HL-60 (cell line): Measurements from ENCODE around the gene TSHZ2.

ENCODE experiments used
- DNase-seq, 2 experiments: peaks; one replicate each; pipeline ENCODE4 v3.0.0-alpha.2; 2010 to 2020; ENCODE audit warnings: low read depth in 1 of 2, low spot score in 1 of 2
- H3K27ac ChIP-seq: fragments of 250-450 bp; sonication (Bioruptor Pico); replicated peaks from 2 replicates; pipeline ENCODE4 v1.5.1; 2020; ENCODE audit warnings: mild to moderate bottlenecking, moderate library complexity
- H3K27me3 ChIP-seq: fragments of 250-450 bp; sonication (Bioruptor Pico); 2 replicates; pipeline ENCODE4 v1.5.1; 2021; ENCODE audit warnings: mild to moderate bottlenecking, moderate library complexity; ENCODE audit not compliant: insufficient read depth, poor library complexity, severe bottlenecking
- H3K4me3 ChIP-seq: replicated peaks from 2 replicates; pipeline ENCODE4 v1.5.1; 2011; ENCODE audit warnings: mild to moderate bottlenecking, control low read depth, low read length; ENCODE audit not compliant: insufficient read depth
- CTCF ChIP-seq: IDR thresholded peaks from one replicate; pipeline ENCODE4 v1.5.1; 2011; ENCODE audit warnings: low read length, control low read depth, inconsistent platforms; ENCODE audit not compliant: insufficient read depth
- GABPA ChIP-seq: IDR thresholded peaks from 2 replicates; pipeline ENCODE4 v1.6.1; 2012; ENCODE audit warnings: low read depth
- POLR2AphosphoS5 ChIP-seq: IDR thresholded peaks from 2 replicates; pipeline ENCODE4 v1.6.1; 2012; ENCODE audit warnings: low read depth
- REST ChIP-seq: IDR thresholded peaks from 2 replicates; pipeline ENCODE4 v1.6.1; 2012; ENCODE audit warnings: low read depth; ENCODE audit not compliant: insufficient replicate concordance
- SPI1 ChIP-seq: IDR thresholded peaks from 2 replicates; pipeline ENCODE4 v1.6.1; 2012; ENCODE audit warnings: low read depth, mild to moderate bottlenecking, borderline replicate concordance

TSHZ2 gene

GRCh38 chr20:53210041-53210440, 237.9 kb downstream of the TSHZ2 start:
- Histone ChIP-seq H3K4me3 (no peak overlapping the region), H3K27me3 (peaks cover 3% of the 10 kb centered on the region), H3K27ac (no peak overlapping the region)
- no peak for DNase-seq
- no peak for TF ChIP-seq SPI1
- no peak for TF ChIP-seq POLR2AphosphoS5
- TF ChIP-seq REST: no peak
- no peak for TF ChIP-seq CTCF
- no peak for TF ChIP-seq GABPA

GRCh38 chr20:53210931-53211330, 238.8 kb downstream of the TSHZ2 start:
- peaks cover 4% of the 10 kb centered on the region for H3K27me3 ChIP-seq
- H3K27ac ChIP-seq: no peak overlapping the region
- H3K4me3 ChIP-seq: no peak overlapping the region
- no peak for DNase-seq
- TF ChIP-seq REST (no peak), POLR2AphosphoS5 (no peak), SPI1 (no peak), GABPA (no peak), CTCF (no peak)

GRCh38 chr20:53212018-53212417, 239.9 kb downstream of the TSHZ2 start:
- no peak overlapping the region for H3K27ac ChIP-seq
- peaks cover 12% of the 10 kb centered on the region for H3K27me3 ChIP-seq
- no peak for TF ChIP-seq GABPA
- no peak for TF ChIP-seq REST
- no peak for TF ChIP-seq SPI1
- TF ChIP-seq POLR2AphosphoS5: no peak
- no peak for TF ChIP-seq CTCF

More at GRCh38 chr20:53212018-53212417, 239.9 kb downstream of the TSHZ2 start:
- H3K4me3 ChIP-seq: no peak overlapping the region
- no peak for DNase-seq
